ENCODE data around the gene ZCCHC7.

DNA sequence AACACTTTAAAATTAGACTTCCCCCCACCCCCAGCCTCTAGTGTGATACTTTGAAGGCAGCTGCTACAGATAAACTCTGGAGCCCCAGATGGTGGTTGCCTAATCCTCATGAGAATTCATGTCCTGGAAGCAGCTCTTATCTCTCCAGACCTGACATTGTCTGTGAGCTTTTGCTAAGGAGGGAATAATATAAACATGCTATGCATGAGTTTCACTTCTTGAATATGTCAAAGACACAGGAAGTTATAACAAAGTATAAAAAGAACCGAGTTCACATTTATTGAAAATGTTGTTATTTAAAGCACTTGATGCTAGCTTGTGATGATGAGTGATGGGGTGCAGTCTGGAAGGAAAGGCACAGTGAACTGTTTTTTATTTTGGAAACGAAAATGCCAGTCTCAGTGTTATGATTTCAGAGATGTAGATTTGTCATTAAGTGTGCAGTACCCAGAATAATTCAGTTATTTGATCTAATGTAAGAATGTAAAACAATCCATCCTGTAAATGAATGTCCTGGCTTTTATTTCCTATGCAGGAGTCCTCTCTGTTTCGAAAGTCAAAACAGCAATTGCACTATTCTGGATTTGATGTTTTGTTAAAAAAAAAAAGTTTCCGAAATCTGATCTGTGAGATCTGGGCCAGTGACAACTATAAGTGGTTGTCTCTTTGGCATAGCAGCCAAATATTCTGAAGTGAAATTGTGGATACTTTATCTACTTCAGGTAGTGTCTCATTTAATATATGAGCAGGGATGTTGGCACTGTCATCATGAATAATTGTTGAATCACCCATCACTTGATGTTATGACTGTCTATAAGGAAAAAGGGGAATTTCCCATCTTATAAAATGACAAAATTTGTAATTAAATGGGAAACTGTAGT, 77.0 kb downstream of the ZCCHC7 start:
- TF ChIP-seq, protein P1, sequence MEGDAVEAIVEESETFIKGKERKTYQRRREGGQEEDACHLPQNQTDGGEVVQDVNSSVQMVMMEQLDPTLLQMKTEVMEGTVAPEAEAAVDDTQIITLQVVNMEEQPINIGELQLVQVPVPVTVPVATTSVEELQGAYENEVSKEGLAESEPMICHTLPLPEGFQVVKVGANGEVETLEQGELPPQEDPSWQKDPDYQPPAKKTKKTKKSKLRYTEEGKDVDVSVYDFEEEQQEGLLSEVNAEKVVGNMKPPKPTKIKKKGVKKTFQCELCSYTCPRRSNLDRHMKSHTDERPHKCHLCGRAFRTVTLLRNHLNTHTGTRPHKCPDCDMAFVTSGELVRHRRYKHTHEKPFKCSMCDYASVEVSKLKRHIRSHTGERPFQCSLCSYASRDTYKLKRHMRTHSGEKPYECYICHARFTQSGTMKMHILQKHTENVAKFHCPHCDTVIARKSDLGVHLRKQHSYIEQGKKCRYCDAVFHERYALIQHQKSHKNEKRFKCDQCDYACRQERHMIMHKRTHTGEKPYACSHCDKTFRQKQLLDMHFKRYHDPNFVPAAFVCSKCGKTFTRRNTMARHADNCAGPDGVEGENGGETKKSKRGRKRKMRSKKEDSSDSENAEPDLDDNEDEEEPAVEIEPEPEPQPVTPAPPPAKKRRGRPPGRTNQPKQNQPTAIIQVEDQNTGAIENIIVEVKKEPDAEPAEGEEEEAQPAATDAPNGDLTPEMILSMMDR (IDR thresholded peaks at IDR 0.05) = no peak
- TF ChIP-seq POLR2A (IDR thresholded peaks at IDR 0.05) = no peak

All from thyroid gland (tissue), 4 donors.